GM18907 (cell line): Measurements from ENCODE around the gene SLC37A1.

Experiments
- ATAC-seq: cut with Tn5 transposase; IDR thresholded peaks from one replicate; pipeline ENCODE4 v1.9.1; 2021; ENCODE audit warnings: mild to moderate bottlenecking, moderate library complexity; ENCODE audit not compliant: unreplicated experiment

The SLC37A1 gene

GRCh38 chr21:42542196-42542595 is 28.5 kb downstream of the SLC37A1 start:
- no peak for ATAC-seq

- ATAC-seq = no peak
Observed at GRCh38 chr21:42542596-42542995, 28.9 kb downstream of the SLC37A1 start.

GRCh38 chr21:42543106-42543847 is 29.6 kb downstream of the SLC37A1 start:
- no peak for ATAC-seq

- no peak for ATAC-seq
Observed at GRCh38 chr21:42544544-42544943, 30.9 kb downstream of the SLC37A1 start.

- ATAC-seq = no peak
Observed at GRCh38 chr21:42545317-42545716, 31.7 kb downstream of the SLC37A1 start.

- no peak for ATAC-seq
Observed at GRCh38 chr21:42545745-42546144, 32.1 kb downstream of the SLC37A1 start.

- no peak for ATAC-seq
Observed at GRCh38 chr21:42546433-42546832, 32.8 kb downstream of the SLC37A1 start.

- no peak for ATAC-seq
Observed at GRCh38 chr21:42547001-42547905, 33.6 kb downstream of the SLC37A1 start.

GRCh38 chr21:42547906-42548365 is 34.3 kb downstream of the SLC37A1 start:
- ATAC-seq = no peak

- no peak for ATAC-seq
Observed at GRCh38 chr21:42548687-42549406, 35.2 kb downstream of the SLC37A1 start.

- no peak for ATAC-seq
Observed at GRCh38 chr21:42550817-42551216, 37.2 kb downstream of the SLC37A1 start.

- no peak for ATAC-seq
Observed at GRCh38 chr21:42552407-42553336, 39.0 kb downstream of the SLC37A1 start.

GRCh38 chr21:42553435-42553834 is 39.8 kb downstream of the SLC37A1 start:
- no peak for ATAC-seq

GRCh38 chr21:42554251-42554961 is 40.8 kb downstream of the SLC37A1 start:
- no peak for ATAC-seq

GRCh38 chr21:42555756-42556438 is 42.2 kb downstream of the SLC37A1 start:
- ATAC-seq = no peak

GRCh38 chr21:42556476-42556875 is 42.8 kb downstream of the SLC37A1 start:
- ATAC-seq = no peak

GRCh38 chr21:42556960-42557359 is 43.3 kb downstream of the SLC37A1 start:
- no peak for ATAC-seq

GRCh38 chr21:42557420-42557819 is 43.8 kb downstream of the SLC37A1 start:
- no peak for ATAC-seq

- no peak for ATAC-seq
Observed at GRCh38 chr21:42558368-42558767, 44.7 kb downstream of the SLC37A1 start.
